ENCODE data around the gene OR5T1. TPM values are rescaled to one million over a fixed set of nuclear protein-coding genes. Genes with fewer than 3 reads are reported as not detected.

OR5T1 gene
- total RNA-seq, 4 donors from 2014 or later: not detected

GRCh38 chr11:56307836-56308235, 33.9 kb downstream of the OR5T1 start:
- TF ChIP-seq CTCF (IDR thresholded peaks at IDR 0.05) (no peak), POLR2A (IDR thresholded peaks at IDR 0.05) (no peak)
- H3K4me1 ChIP-seq: no peaks in the 10 kb centered on the region
- DNase-seq: no peak
- intact Hi-C loops (cut with DNase I; ENCODE audit: low total_unique reads): no loop called here
- H3K36me3 ChIP-seq: no peaks in the 10 kb centered on the region
- no peaks in the 10 kb centered on the region for H3K9me3 ChIP-seq
- no peaks in the 10 kb centered on the region for H3K27me3 ChIP-seq
- no peak overlapping the region for H3K4me3 ChIP-seq
- no peak overlapping the region for H3K27ac ChIP-seq

GRCh38 chr11:56314844-56315243, 40.9 kb downstream of the OR5T1 start, which contains the start of gene OR8K3:
TSS of gene OR8K3 (plus strand) at chr11:56315144. CDS start at chr11:56318307, 3,163 bp downstream.
- H3K36me3 ChIP-seq: no peaks in the 10 kb centered on the region
- no peak within 1 kb of the TSS for H3K4me3 ChIP-seq
- no peak within 1 kb of the TSS for H3K27ac ChIP-seq
- no peak for DNase-seq
- H3K4me1 ChIP-seq: no peaks in the 10 kb centered on the region
- TF ChIP-seq CTCF (IDR thresholded peaks at IDR 0.05): no peak
- TF ChIP-seq POLR2A (IDR thresholded peaks at IDR 0.05): no peak
- H3K27me3 ChIP-seq: no peaks in the 10 kb centered on the region
- H3K9me3 ChIP-seq: no peaks in the 10 kb centered on the region
- intact Hi-C loops (cut with DNase I; ENCODE audit: low total_unique reads): no loop called here

Other genes with a start within 250 kb of the OR5T1 start
- gene OR5AS1, start 246.5 kb upstream of the OR5T1 start, total RNA-seq: not detected
- gene OR8I2, start 180.8 kb upstream of the OR5T1 start, total RNA-seq: not detected
- gene OR8H2, start 170.5 kb upstream of the OR5T1 start, total RNA-seq: not detected
- not detected for gene OR8H3, start 151.8 kb upstream of the OR5T1 start, total RNA-seq
- not detected for gene OR8J3, start 134.0 kb upstream of the OR5T1 start, total RNA-seq
- not detected for gene OR8K5, start 113.8 kb upstream of the OR5T1 start, total RNA-seq
- gene OR5J2, start 97.5 kb upstream of the OR5T1 start, total RNA-seq: not detected
- gene OR5T2, start 39.9 kb upstream of the OR5T1 start, total RNA-seq: not detected
- gene OR5T3, start 21.9 kb upstream of the OR5T1 start, total RNA-seq: not detected
- gene OR8H1, start 18.1 kb downstream of the OR5T1 start, total RNA-seq: not detected
- gene OR8K3, start 41.0 kb downstream of the OR5T1 start, total RNA-seq: not detected
- not detected for gene OR8K1, start 71.9 kb downstream of the OR5T1 start, total RNA-seq
- gene OR8J1, start 80.1 kb downstream of the OR5T1 start, total RNA-seq: not detected
- gene OR8U1, start 101.5 kb downstream of the OR5T1 start, total RNA-seq: not detected
- not detected for gene OR5AL1, start 138.5 kb downstream of the OR5T1 start, total RNA-seq
- gene OR5M3, start 199.2 kb downstream of the OR5T1 start, total RNA-seq: not detected
- gene OR5M8, start 217.2 kb downstream of the OR5T1 start, total RNA-seq: not detected